CD4-positive, alpha-beta T cell treated with Interleukin-1 beta for 1 hour (primary cell): ENCODE measurements around the gene TUBA3D.
"Not testable (repeated sequence)": the region's sequence is repeated elsewhere in the genome, so short reads cannot be mapped to it uniquely, and the experiment has no call there.

ENCODE experiments used
- DNase-seq, 2 donors: peaks; one replicate each; pipeline ENCODE4 v3.0.0-alpha.2; 2020 to 2022

The TUBA3D gene

GRCh38 chr2:131516011-131516410 is 40.1 kb downstream of the TUBA3D start:
- no peak for DNase-seq

GRCh38 chr2:131516621-131517020 is 40.7 kb downstream of the TUBA3D start:
- DNase-seq = not testable (repeated sequence)

- DNase-seq = no peak
These were observed 41.4 kb downstream of the TUBA3D start for GRCh38 chr2:131517106-131517831.

GRCh38 chr2:131517856-131518255 is 41.9 kb downstream of the TUBA3D start:
- not testable (repeated sequence) for DNase-seq

- DNase-seq = not testable (repeated sequence)
These were observed 42.6 kb downstream of the TUBA3D start for GRCh38 chr2:131518531-131518930.

GRCh38 chr2:131519466-131519865 is 43.5 kb downstream of the TUBA3D start:
- no peak for DNase-seq

- DNase-seq = not testable (repeated sequence)
These were observed 44.1 kb downstream of the TUBA3D start for GRCh38 chr2:131519871-131520470.

- no peak for DNase-seq
These were observed 44.6 kb downstream of the TUBA3D start for GRCh38 chr2:131520526-131520925.

GRCh38 chr2:131521524-131521923 is 45.6 kb downstream of the TUBA3D start:
- DNase-seq = not testable (repeated sequence)

GRCh38 chr2:131521961-131522781 is 46.3 kb downstream of the TUBA3D start:
- no peak for DNase-seq

- not testable (repeated sequence) for DNase-seq
These were observed 49.3 kb downstream of the TUBA3D start for GRCh38 chr2:131525256-131525655.

- peak; percentile 85 to 87 for DNase-seq
These were observed 51.4 kb downstream of the TUBA3D start, which contains the start of gene CCDC74A for GRCh38 chr2:131527131-131528001. Gene CCDC74A, plus strand, starts transcription at chr2:131527888. Its CDS starts 83 bp downstream, at chr2:131527971.

- not testable (repeated sequence) for DNase-seq
These were observed 53.3 kb downstream of the TUBA3D start for GRCh38 chr2:131528981-131529863.

- DNase-seq = not testable (repeated sequence)
These were observed 54.0 kb downstream of the TUBA3D start for GRCh38 chr2:131529864-131530445.

GRCh38 chr2:131530626-131531344 is 54.9 kb downstream of the TUBA3D start:
- DNase-seq = not testable (repeated sequence)

GRCh38 chr2:131531547-131532185 is 55.7 kb downstream of the TUBA3D start:
- DNase-seq = not testable (repeated sequence)
